ENCODE results near the gene ATAD2B. TPM values are rescaled to one million over a fixed set of nuclear protein-coding genes. Genes with fewer than 3 reads are reported as not detected.
A peak's percentile ranks its signal among the peaks of the same experiment; 100 is the strongest.
"Not testable (repeated sequence)": the region's sequence is repeated elsewhere in the genome, so short reads cannot be mapped to it uniquely, and the experiment has no call there.

Gene ATAD2B
- total RNA-seq, 1 experiment from 2014 or later = 16.7 TPM

GRCh38 chr2:23801396-23801795 lies 125.5 kb downstream of the ATAD2B start:
- no peak for DNase-seq (ENCODE audit: extremely low read depth, low read depth)

GRCh38 chr2:23794234-23794633 lies 132.7 kb downstream of the ATAD2B start:
- no peak for DNase-seq (ENCODE audit: extremely low read depth, low read depth)

- DNase-seq (ENCODE audit: extremely low read depth, low read depth) = no peak
Measured at GRCh38 chr2:23793476-23793875, 133.4 kb downstream of the ATAD2B start.

- DNase-seq (ENCODE audit: extremely low read depth, low read depth) = peak; percentile 6
Measured at GRCh38 chr2:23791030-23791429, 135.9 kb downstream of the ATAD2B start.

GRCh38 chr2:23789012-23789411 lies 137.9 kb downstream of the ATAD2B start:
- DNase-seq (ENCODE audit: extremely low read depth, low read depth) = no peak

GRCh38 chr2:23788100-23788499 lies 138.8 kb downstream of the ATAD2B start:
- no peak for DNase-seq (ENCODE audit: extremely low read depth, low read depth)

GRCh38 chr2:23784971-23785370 lies 142.0 kb downstream of the ATAD2B start:
- DNase-seq (ENCODE audit: extremely low read depth, low read depth) = no peak

GRCh38 chr2:23782646-23783045 lies 144.3 kb downstream of the ATAD2B start:
- DNase-seq (ENCODE audit: extremely low read depth, low read depth) = no peak

GRCh38 chr2:23782126-23782525 lies 144.8 kb downstream of the ATAD2B start:
- DNase-seq (ENCODE audit: extremely low read depth, low read depth) = no peak

- DNase-seq (ENCODE audit: extremely low read depth, low read depth) = not testable (repeated sequence)
Measured at GRCh38 chr2:23780465-23780864, 146.5 kb downstream of the ATAD2B start.

GRCh38 chr2:23777826-23778225 lies 149.1 kb downstream of the ATAD2B start:
- DNase-seq (ENCODE audit: extremely low read depth, low read depth) = no peak

GRCh38 chr2:23776021-23776420 lies 150.9 kb downstream of the ATAD2B start:
- DNase-seq (ENCODE audit: extremely low read depth, low read depth) = no peak

GRCh38 chr2:23772684-23773083 lies 154.2 kb downstream of the ATAD2B start:
- DNase-seq (ENCODE audit: extremely low read depth, low read depth) = no peak

- no peak for DNase-seq (ENCODE audit: extremely low read depth, low read depth)
Measured at GRCh38 chr2:23772056-23772455, 154.9 kb downstream of the ATAD2B start.

- no peak for DNase-seq (ENCODE audit: extremely low read depth, low read depth)
Measured at GRCh38 chr2:23769364-23769763, 157.6 kb downstream of the ATAD2B start.

- no peak for DNase-seq (ENCODE audit: extremely low read depth, low read depth)
Measured at GRCh38 chr2:23767876-23768621, 158.9 kb downstream of the ATAD2B start.

- DNase-seq (ENCODE audit: extremely low read depth, low read depth) = no peak
Measured at GRCh38 chr2:23762141-23762540, 164.8 kb downstream of the ATAD2B start.

- DNase-seq (ENCODE audit: extremely low read depth, low read depth) = no peak
Measured at GRCh38 chr2:23761638-23762037, 165.3 kb downstream of the ATAD2B start.

- peak; percentile 14 for DNase-seq (ENCODE audit: extremely low read depth, low read depth)
Measured at GRCh38 chr2:23760736-23761135, 166.2 kb downstream of the ATAD2B start.

GRCh38 chr2:23757686-23758433 lies 169.1 kb downstream of the ATAD2B start:
- DNase-seq (ENCODE audit: extremely low read depth, low read depth) = peak; percentile 17

- DNase-seq (ENCODE audit: extremely low read depth, low read depth) = no peak
Measured at GRCh38 chr2:23756593-23757292, 170.2 kb downstream of the ATAD2B start.

All from NCI-H460 (cell line).